ENCODE results near the gene IGFBPL1.
"Not testable (repeated sequence)": the region's sequence is repeated elsewhere in the genome, so short reads cannot be mapped to it uniquely, and the experiment has no call there.

The IGFBPL1 gene

GRCh38 chr9:38412751-38413150, 11.5 kb downstream of the IGFBPL1 start:
- no peaks in the 10 kb centered on the region for H3K9me3 Mint-ChIP-seq
- no peak overlapping the region for H3K4me3 Mint-ChIP-seq
- H3K27me3 Mint-ChIP-seq (ENCODE audit: low read depth) = peaks cover 54% of the 10 kb centered on the region
- H3K27ac Mint-ChIP-seq = no peak overlapping the region
- peaks cover 38% of the 10 kb centered on the region for H3K4me1 Mint-ChIP-seq
- no peaks in the 10 kb centered on the region for H3K36me3 Mint-ChIP-seq (ENCODE audit: low read depth)
- TF ChIP-seq, protein P1, sequence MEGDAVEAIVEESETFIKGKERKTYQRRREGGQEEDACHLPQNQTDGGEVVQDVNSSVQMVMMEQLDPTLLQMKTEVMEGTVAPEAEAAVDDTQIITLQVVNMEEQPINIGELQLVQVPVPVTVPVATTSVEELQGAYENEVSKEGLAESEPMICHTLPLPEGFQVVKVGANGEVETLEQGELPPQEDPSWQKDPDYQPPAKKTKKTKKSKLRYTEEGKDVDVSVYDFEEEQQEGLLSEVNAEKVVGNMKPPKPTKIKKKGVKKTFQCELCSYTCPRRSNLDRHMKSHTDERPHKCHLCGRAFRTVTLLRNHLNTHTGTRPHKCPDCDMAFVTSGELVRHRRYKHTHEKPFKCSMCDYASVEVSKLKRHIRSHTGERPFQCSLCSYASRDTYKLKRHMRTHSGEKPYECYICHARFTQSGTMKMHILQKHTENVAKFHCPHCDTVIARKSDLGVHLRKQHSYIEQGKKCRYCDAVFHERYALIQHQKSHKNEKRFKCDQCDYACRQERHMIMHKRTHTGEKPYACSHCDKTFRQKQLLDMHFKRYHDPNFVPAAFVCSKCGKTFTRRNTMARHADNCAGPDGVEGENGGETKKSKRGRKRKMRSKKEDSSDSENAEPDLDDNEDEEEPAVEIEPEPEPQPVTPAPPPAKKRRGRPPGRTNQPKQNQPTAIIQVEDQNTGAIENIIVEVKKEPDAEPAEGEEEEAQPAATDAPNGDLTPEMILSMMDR (IDR thresholded peaks at IDR 0.05; ENCODE audit: unreplicated experiment in 3 of 3) = no peak

GRCh38 chr9:38408719-38409118, 15.5 kb downstream of the IGFBPL1 start:
- H3K9me3 Mint-ChIP-seq = no peaks in the 10 kb centered on the region
- TF ChIP-seq, protein P1 (IDR thresholded peaks at IDR 0.05; ENCODE audit: unreplicated experiment in 3 of 3) = no peak
- H3K27ac Mint-ChIP-seq = no peak overlapping the region
- no peaks in the 10 kb centered on the region for H3K36me3 Mint-ChIP-seq (ENCODE audit: low read depth)
- no peak overlapping the region for H3K4me3 Mint-ChIP-seq
- H3K4me1 Mint-ChIP-seq = peaks cover 15% of the 10 kb centered on the region
- peaks cover 46% of the 10 kb centered on the region for H3K27me3 Mint-ChIP-seq (ENCODE audit: low read depth)

DNA sequence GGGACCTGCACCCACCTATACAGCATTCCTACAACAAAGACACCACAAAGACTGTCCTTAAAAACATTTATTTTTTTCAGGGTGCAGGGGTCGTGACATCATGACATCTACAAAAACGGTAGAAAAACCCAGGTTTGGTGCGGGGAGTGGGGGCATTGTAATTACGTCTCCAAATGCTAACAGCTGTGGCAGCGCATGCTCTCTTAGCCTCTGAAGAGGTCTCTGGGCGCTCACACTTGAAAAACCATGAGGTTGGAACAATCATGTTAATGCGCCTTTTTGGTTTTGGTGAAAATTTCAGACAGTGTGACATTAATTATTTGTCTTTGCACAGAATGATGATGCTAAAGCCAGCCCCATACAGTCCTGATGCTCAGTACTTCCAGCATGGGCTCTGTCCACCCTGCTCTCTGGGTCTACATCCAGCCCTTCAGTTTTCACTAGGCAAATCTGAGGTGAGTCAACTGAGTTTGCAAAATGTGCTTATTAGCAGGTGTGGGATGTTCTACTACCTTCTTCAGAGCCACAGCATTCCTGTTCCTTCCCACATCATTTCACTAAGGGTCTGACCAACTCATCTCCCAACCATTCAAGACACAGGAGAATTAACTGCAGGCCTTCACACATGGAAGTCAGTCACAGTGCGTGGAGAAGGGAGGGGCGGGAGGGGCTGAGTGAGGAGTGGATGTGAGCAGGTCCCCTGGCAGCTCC, 17.6 kb downstream of the IGFBPL1 start:
- Mint-ChIP-seq H3K4me1 (peaks cover 5% of the 10 kb centered on the region), H3K27me3 (ENCODE audit: low read depth) (peaks cover 41% of the 10 kb centered on the region), H3K9me3 (no peaks in the 10 kb centered on the region), H3K27ac (no peak overlapping the region), H3K4me3 (no peak overlapping the region), H3K36me3 (ENCODE audit: low read depth) (no peaks in the 10 kb centered on the region)
- TF ChIP-seq, protein P1 (IDR thresholded peaks at IDR 0.05; ENCODE audit: unreplicated experiment in 3 of 3) = no peak

DNA sequence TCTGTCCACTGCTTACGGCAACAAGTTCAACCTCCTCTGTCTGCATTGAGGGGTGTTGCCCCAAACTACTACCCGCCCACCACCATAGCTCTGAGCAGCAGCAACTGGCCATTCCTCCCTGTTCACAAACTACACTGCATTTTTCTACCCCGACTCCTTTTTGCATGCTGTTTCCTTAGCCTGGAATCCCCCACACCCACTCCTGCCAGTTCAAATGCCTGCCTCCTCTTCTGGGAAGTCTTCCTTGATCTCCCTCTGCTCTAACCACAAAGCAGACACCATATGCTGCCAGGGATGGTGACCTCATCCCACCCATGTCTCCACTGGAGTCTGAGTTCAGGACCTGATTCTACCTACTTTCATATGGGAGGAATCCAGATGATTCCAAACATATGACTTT, 18.5 kb downstream of the IGFBPL1 start:
- Mint-ChIP-seq H3K36me3 (ENCODE audit: low read depth) (no peaks in the 10 kb centered on the region), H3K4me3 (no peak overlapping the region), H3K27me3 (ENCODE audit: low read depth) (peaks cover 40% of the 10 kb centered on the region), H3K9me3 (no peaks in the 10 kb centered on the region), H3K27ac (no peak overlapping the region), H3K4me1 (peaks cover 5% of the 10 kb centered on the region)
- TF ChIP-seq, protein P1 (IDR thresholded peaks at IDR 0.05; ENCODE audit: unreplicated experiment in 3 of 3) = no peak

DNA sequence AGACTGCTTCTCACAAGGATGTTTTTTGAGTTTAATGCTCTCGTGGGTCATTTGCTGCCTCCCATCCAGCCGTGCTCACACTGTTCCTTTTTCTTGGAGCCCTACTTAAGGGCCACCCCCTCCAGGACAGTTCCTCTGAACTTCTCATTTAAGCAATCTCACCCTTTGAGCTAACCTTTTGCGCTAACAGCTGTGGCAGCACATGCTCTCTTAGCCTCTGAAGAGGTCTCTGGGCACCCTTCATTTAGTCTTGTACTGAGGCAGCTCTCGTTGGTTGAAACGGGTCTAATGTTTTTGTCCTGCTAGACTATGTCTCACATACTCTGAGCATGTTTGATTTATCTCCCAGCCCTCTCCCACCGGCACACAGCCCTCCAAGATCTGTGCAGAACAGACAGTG, 19.9 kb downstream of the IGFBPL1 start:
- peaks cover 40% of the 10 kb centered on the region for H3K27me3 Mint-ChIP-seq (ENCODE audit: low read depth)
- no peak overlapping the region for H3K4me3 Mint-ChIP-seq
- no peaks in the 10 kb centered on the region for H3K9me3 Mint-ChIP-seq
- no peak overlapping the region for H3K27ac Mint-ChIP-seq
- peaks cover 3% of the 10 kb centered on the region for H3K36me3 Mint-ChIP-seq (ENCODE audit: low read depth)
- TF ChIP-seq, protein P1 (IDR thresholded peaks at IDR 0.05; ENCODE audit: unreplicated experiment in 3 of 3) = no peak
- H3K4me1 Mint-ChIP-seq = peaks cover 5% of the 10 kb centered on the region

DNA sequence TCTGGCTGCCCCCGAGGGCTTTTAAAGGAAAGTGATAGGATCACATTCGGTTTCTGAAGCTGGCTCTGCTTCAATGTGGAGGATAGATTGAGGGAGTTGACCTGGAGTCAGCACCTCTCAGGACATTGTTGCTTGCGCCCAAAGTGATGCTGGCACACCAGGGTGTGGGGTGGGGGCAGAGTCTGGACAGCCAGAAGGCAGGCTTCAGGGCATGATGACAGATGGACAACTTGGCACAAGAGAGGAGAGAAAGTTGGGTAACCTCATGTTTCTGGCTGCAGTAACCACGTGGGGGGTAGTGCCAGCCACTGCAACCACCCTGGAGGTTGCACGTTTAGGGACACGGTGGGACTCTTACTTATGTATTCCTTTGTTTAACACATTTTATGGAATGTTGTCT, 22.3 kb downstream of the IGFBPL1 start:
- Mint-ChIP-seq H3K4me3 (no peak overlapping the region), H3K36me3 (ENCODE audit: low read depth) (peaks cover 24% of the 10 kb centered on the region), H3K27ac (no peak overlapping the region), H3K4me1 (peaks cover 11% of the 10 kb centered on the region), H3K27me3 (ENCODE audit: low read depth) (peaks cover 34% of the 10 kb centered on the region), H3K9me3 (no peaks in the 10 kb centered on the region)
- TF ChIP-seq, protein P1 (IDR thresholded peaks at IDR 0.05; ENCODE audit: unreplicated experiment in 3 of 3) = no peak

GRCh38 chr9:38399191-38399590, 25.1 kb downstream of the IGFBPL1 start:
- not testable (repeated sequence) for H3K4me3 Mint-ChIP-seq, H3K9me3 Mint-ChIP-seq, H3K27ac Mint-ChIP-seq
- H3K4me1 Mint-ChIP-seq = peaks cover 17% of the 10 kb centered on the region
- peaks cover 25% of the 10 kb centered on the region for H3K27me3 Mint-ChIP-seq (ENCODE audit: low read depth)
- H3K36me3 Mint-ChIP-seq (ENCODE audit: low read depth) = peaks cover 44% of the 10 kb centered on the region
